Trophoblast cell (in vitro differentiated cells and primary cell): ENCODE results near the gene PGAP2.

Experiments
- DNase-seq, 2 donors: peaks; one replicate each; pipeline ENCODE4 v3.0.0-alpha.2; 2016
- H2AFZ ChIP-seq: 2 replicates; pipeline ENCODE4 v1.6.1; 2013; ENCODE audit warnings: low read length, moderate library complexity, mild to moderate bottlenecking; ENCODE audit not compliant: insufficient read depth, poor library complexity
- H2AK5ac ChIP-seq: 2 replicates; pipeline ENCODE4 v1.6.1; 2013; ENCODE audit warnings: mild to moderate bottlenecking, low read length
- H2BK120ac ChIP-seq: 2 replicates; pipeline ENCODE4 v1.6.1; 2013; ENCODE audit warnings: low read length, mild to moderate bottlenecking, moderate library complexity; ENCODE audit not compliant: insufficient read depth, poor library complexity
- H2BK12ac ChIP-seq: 2 replicates; pipeline ENCODE4 v1.6.1; 2013; ENCODE audit warnings: mild to moderate bottlenecking, low read length, moderate library complexity
- H2BK5ac ChIP-seq: 2 replicates; pipeline ENCODE4 v1.6.1; 2013; ENCODE audit warnings: low read length, low read depth, moderate library complexity, mild to moderate bottlenecking; ENCODE audit not compliant: poor library complexity
- H3K14ac ChIP-seq: 2 replicates; pipeline ENCODE4 v1.6.1; 2013; ENCODE audit warnings: mild to moderate bottlenecking, low read length
- H3K18ac ChIP-seq: 2 replicates; pipeline ENCODE4 v1.6.1; 2013; ENCODE audit warnings: mild to moderate bottlenecking, low read length
- H3K23ac ChIP-seq: 2 replicates; pipeline ENCODE4 v1.6.1; 2013; ENCODE audit warnings: low read length
- H3K27ac ChIP-seq: 2 replicates; pipeline ENCODE4 v1.5.1; 2013; ENCODE audit warnings: low read depth, mild to moderate bottlenecking, inconsistent platforms, low read length, moderate library complexity
- H3K27me3 ChIP-seq: 2 replicates; pipeline ENCODE4 v1.6.1; 2013; ENCODE audit warnings: inconsistent platforms, mild to moderate bottlenecking, low read length, moderate library complexity; ENCODE audit not compliant: insufficient read depth
- H3K36me3 ChIP-seq, 2 experiments: 1 replicate in 1 of 2; 2 replicates in 1 of 2; pipeline ENCODE4 v1.6.1; 2013; ENCODE audit warnings: low read length in 2 of 2, mild to moderate bottlenecking in 2 of 2, moderate library complexity in 1 of 2; ENCODE audit not compliant: insufficient read depth in 2 of 2, control insufficient read depth in 1 of 2
- H3K4ac ChIP-seq: 2 replicates; pipeline ENCODE4 v1.6.1; 2013; ENCODE audit warnings: low read depth, mild to moderate bottlenecking, low read length, moderate library complexity
- H3K4me1 ChIP-seq, 2 experiments: 1 replicate in 1 of 2; 2 replicates in 1 of 2; pipeline ENCODE4 v1.6.1; 2013; ENCODE audit warnings: low read length in 2 of 2, mild to moderate bottlenecking in 2 of 2, moderate library complexity in 1 of 2; ENCODE audit not compliant: insufficient read depth in 2 of 2, control insufficient read depth in 1 of 2
- H3K4me2 ChIP-seq: 2 replicates; pipeline ENCODE4 v1.6.1; 2013; ENCODE audit warnings: inconsistent platforms, mild to moderate bottlenecking, low read length, moderate library complexity
- H3K4me3 ChIP-seq: 2 replicates; pipeline ENCODE4 v1.5.1; 2013; ENCODE audit warnings: mild to moderate bottlenecking, low read depth, low read length, inconsistent platforms
- H3K79me1 ChIP-seq: one replicate; pipeline ENCODE4 v1.6.1; 2013; ENCODE audit warnings: low read length
- H3K79me2 ChIP-seq: 2 replicates; pipeline ENCODE4 v1.6.1; 2013; ENCODE audit warnings: low read length, mild to moderate bottlenecking; ENCODE audit not compliant: control insufficient read depth, insufficient read depth, poor library complexity
- H3K9ac ChIP-seq: 2 replicates; pipeline ENCODE4 v1.6.1; 2013; ENCODE audit warnings: mild to moderate bottlenecking, low read length
- H3K9me3 ChIP-seq: 2 replicates; pipeline ENCODE4 v1.6.1; 2013; ENCODE audit warnings: low read depth, mild to moderate bottlenecking, control low read depth, inconsistent platforms, low read length; ENCODE audit not compliant: insufficient read depth
- H4K12ac ChIP-seq: 2 replicates; pipeline ENCODE4 v1.6.1; 2013; ENCODE audit warnings: low read depth, mild to moderate bottlenecking, low read length, moderate library complexity
- H4K8ac ChIP-seq: 2 replicates; pipeline ENCODE4 v1.6.1; 2013; ENCODE audit warnings: low read depth, mild to moderate bottlenecking, low read length, moderate library complexity
- H4K91ac ChIP-seq: one replicate; pipeline ENCODE4 v1.6.1; 2013; ENCODE audit warnings: low read depth, mild to moderate bottlenecking, low read length, moderate library complexity
- WGBS: extraction: QIAGEN DNeasy Blood & Tissue Kit; methylation state at CpG from one replicate; pipeline ENCODE4 v1.1.7; 2013; ENCODE audit warnings: missing lambda C conversion rate; ENCODE audit not compliant: insufficient read length, insufficient coverage; ENCODE audit errors: extremely low coverage; 5-methylcytosine and 5-hydroxymethylcytosine counted together

Gene PGAP2

GRCh38 chr11:3824714-3825472 lies 16.5 kb downstream of the PGAP2 start:
- no peak overlapping the region for H3K9ac ChIP-seq
- H3K79me2 ChIP-seq, result no peaks in the 10 kb centered on the region
- H4K12ac ChIP-seq, result no peak overlapping the region
- WGBS, result no CpG with 5 or more reads among the region's 18 CpGs
- H3K27ac ChIP-seq, result no peak overlapping the region
- H4K91ac ChIP-seq, result no peak overlapping the region
- H3K27me3 ChIP-seq, result no peaks in the 10 kb centered on the region
- no peak overlapping the region for H3K23ac ChIP-seq
- H3K18ac ChIP-seq, result no peak overlapping the region
- no peaks in the 10 kb centered on the region for H3K9me3 ChIP-seq
- H4K8ac ChIP-seq, result no peak overlapping the region
- no peaks in the 10 kb centered on the region for H3K79me1 ChIP-seq
- no peak overlapping the region for H3K4ac ChIP-seq
- no peak overlapping the region for H2BK5ac ChIP-seq
- H3K4me1 ChIP-seq, result no peaks in the 10 kb centered on the region
- peak; percentile 63 to 78 for DNase-seq
- H3K36me3 ChIP-seq, result peaks cover 25 to 34% of the 10 kb centered on the region in 2 experiments
- H2BK120ac ChIP-seq, result no peak overlapping the region
- no peak overlapping the region for H3K14ac ChIP-seq
- no peak overlapping the region for H2AFZ ChIP-seq
- H3K4me2 ChIP-seq, result no peak overlapping the region
- no peak overlapping the region for H2BK12ac ChIP-seq
- no peak overlapping the region for H3K4me3 ChIP-seq
- no peak overlapping the region for H2AK5ac ChIP-seq

GRCh38 chr11:3825473-3826154 lies 17.3 kb downstream of the PGAP2 start:
- H4K91ac ChIP-seq, result no peak overlapping the region
- no peak overlapping the region for H2AK5ac ChIP-seq
- no peak overlapping the region for H3K23ac ChIP-seq
- no peaks in the 10 kb centered on the region for H3K27me3 ChIP-seq
- no peak overlapping the region for H2AFZ ChIP-seq
- no peaks in the 10 kb centered on the region for H3K79me2 ChIP-seq
- H3K36me3 ChIP-seq, result peaks cover 26 to 34% of the 10 kb centered on the region in 2 experiments
- no peak overlapping the region for H3K9ac ChIP-seq
- no peak overlapping the region for H3K18ac ChIP-seq
- no peak for DNase-seq
- H3K4ac ChIP-seq, result no peak overlapping the region
- no peaks in the 10 kb centered on the region for H3K4me1 ChIP-seq
- no peak overlapping the region for H3K27ac ChIP-seq
- H4K8ac ChIP-seq, result no peak overlapping the region
- H3K4me2 ChIP-seq, result no peak overlapping the region
- no peaks in the 10 kb centered on the region for H3K79me1 ChIP-seq
- no peak overlapping the region for H2BK120ac ChIP-seq
- no peaks in the 10 kb centered on the region for H3K9me3 ChIP-seq
- H3K4me3 ChIP-seq, result no peak overlapping the region
- WGBS, result no CpG with 5 or more reads among the region's 8 CpGs
- no peak overlapping the region for H4K12ac ChIP-seq
- H3K14ac ChIP-seq, result no peak overlapping the region
- H2BK12ac ChIP-seq, result no peak overlapping the region
- H2BK5ac ChIP-seq, result no peak overlapping the region

- Histone ChIP-seq H2AK5ac (no peak overlapping the region), H3K4ac (no peak overlapping the region), H3K18ac (no peak overlapping the region), H2BK5ac (no peak overlapping the region), H4K12ac (no peak overlapping the region), H3K23ac (no peak overlapping the region), H3K27ac (no peak overlapping the region), H3K9ac (no peak overlapping the region), H4K91ac (no peak overlapping the region), H3K9me3 (no peaks in the 10 kb centered on the region), H3K14ac (no peak overlapping the region), H3K79me1 (no peaks in the 10 kb centered on the region), H4K8ac (no peak overlapping the region), H3K4me1 (no peaks in the 10 kb centered on the region), H2AFZ (no peak overlapping the region), H3K4me3 (no peak overlapping the region), H3K4me2 (no peak overlapping the region), H2BK120ac (no peak overlapping the region), H3K36me3 (peaks cover 30 to 40% of the 10 kb centered on the region in 2 experiments), H3K79me2 (no peaks in the 10 kb centered on the region), H3K27me3 (no peaks in the 10 kb centered on the region), H2BK12ac (no peak overlapping the region)
- no peak for DNase-seq
- no CpG with 5 or more reads among the region's 3 CpGs for WGBS
Measured at GRCh38 chr11:3826721-3827120, 18.4 kb downstream of the PGAP2 start.

- Histone ChIP-seq H2BK12ac (no peak overlapping the region), H4K8ac (no peak overlapping the region), H3K79me1 (no peaks in the 10 kb centered on the region)
Measured at GRCh38 chr11:3827434-3828186, 19.2 kb downstream of the PGAP2 start.

More at GRCh38 chr11:3827434-3828186, 19.2 kb downstream of the PGAP2 start:
- Histone ChIP-seq H2BK5ac (no peak overlapping the region), H3K9ac (no peak overlapping the region), H3K18ac (no peak overlapping the region), H2AK5ac (no peak overlapping the region), H4K12ac (no peak overlapping the region), H3K36me3 (peaks cover 30 to 40% of the 10 kb centered on the region in 2 experiments), H4K91ac (no peak overlapping the region), H3K23ac (no peak overlapping the region), H3K4me3 (no peak overlapping the region), H2AFZ (no peak overlapping the region), H3K4me2 (no peak overlapping the region), H3K4me1 (no peaks in the 10 kb centered on the region), H3K9me3 (no peaks in the 10 kb centered on the region), H3K14ac (no peak overlapping the region), H3K27ac (no peak overlapping the region), H3K4ac (no peak overlapping the region), H3K79me2 (no peaks in the 10 kb centered on the region), H2BK120ac (no peak overlapping the region), H3K27me3 (no peaks in the 10 kb centered on the region)
- DNase-seq, result no peak
- WGBS, result no CpG with 5 or more reads among the region's 35 CpGs
